ENCODE results near the gene PARP4.
"Not testable (repeated sequence)": the region's sequence is repeated elsewhere in the genome, so short reads cannot be mapped to it uniquely, and the experiment has no call there.

Gene PARP4

GRCh38 chr13:24512197-24512907 lies at the start of gene PARP4:
TSS of gene PARP4 (minus strand) at chr13:24512778. CDS start at chr13:24503776, 9,002 bp downstream.
- DNase-seq = peak; percentile 52 to 53

GRCh38 chr13:24560579-24561187 lies 48.1 kb upstream of the PARP4 start:
- DNase-seq = not testable (repeated sequence)

- DNase-seq = not testable (repeated sequence)
Observed at GRCh38 chr13:24559431-24560218, 47.0 kb upstream of the PARP4 start.

GRCh38 chr13:24557081-24557480 lies 44.5 kb upstream of the PARP4 start:
- no peak for DNase-seq

- not testable (repeated sequence) for DNase-seq
Observed at GRCh38 chr13:24553892-24554291, 41.3 kb upstream of the PARP4 start.

- not testable (repeated sequence) for DNase-seq
Observed at GRCh38 chr13:24541476-24542352, 29.1 kb upstream of the PARP4 start.

GRCh38 chr13:24541127-24541475 lies 28.5 kb upstream of the PARP4 start:
- DNase-seq = no peak

- DNase-seq = no peak
Observed at GRCh38 chr13:24540236-24541126, 27.9 kb upstream of the PARP4 start.

- DNase-seq = no peak
Observed at GRCh38 chr13:24539500-24540165, 27.1 kb upstream of the PARP4 start.

- DNase-seq = no peak
Observed at GRCh38 chr13:24529478-24529877, 16.9 kb upstream of the PARP4 start.

- no peak for DNase-seq
Observed at GRCh38 chr13:24528816-24529398, 16.3 kb upstream of the PARP4 start.

- DNase-seq = no peak
Observed at GRCh38 chr13:24527266-24527775, 14.7 kb upstream of the PARP4 start.

GRCh38 chr13:24520733-24521132 lies 8.2 kb upstream of the PARP4 start:
- no peak for DNase-seq

GRCh38 chr13:24516919-24517318 lies 4.3 kb upstream of the PARP4 start:
- no peak for DNase-seq

- no peak for DNase-seq
Observed at GRCh38 chr13:24512908-24513213, 283 bp upstream of the PARP4 start.

- no peak for DNase-seq
Observed at GRCh38 chr13:24511816-24512196, 772 bp downstream of the PARP4 start.

- peak; percentile 60 to 66 for DNase-seq
Observed at GRCh38 chr13:24511019-24511815, 1.4 kb downstream of the PARP4 start.

GRCh38 chr13:24506698-24507335 lies 5.8 kb downstream of the PARP4 start:
- DNase-seq = no peak

GRCh38 chr13:24506283-24506682 lies 6.3 kb downstream of the PARP4 start:
- DNase-seq = not testable (repeated sequence)

All from stimulated activated CD4-positive, alpha-beta T cell treated with anti-CD3 and anti-CD28 coated beads, Interleukin-4, amount 100 ng/mL, for 4 hours (primary cell).